CD1c-positive myeloid dendritic cell (primary cell): ENCODE results near the gene DIO3.
"Not testable (repeated sequence)": the region's sequence is repeated elsewhere in the genome, so short reads cannot be mapped to it uniquely, and the experiment has no call there.

ENCODE experiments used
- DNase-seq: peaks from one replicate; pipeline ENCODE4 v3.0.0-alpha.2; 2016; ENCODE audit errors: extremely low spot score

Gene DIO3

DNA sequence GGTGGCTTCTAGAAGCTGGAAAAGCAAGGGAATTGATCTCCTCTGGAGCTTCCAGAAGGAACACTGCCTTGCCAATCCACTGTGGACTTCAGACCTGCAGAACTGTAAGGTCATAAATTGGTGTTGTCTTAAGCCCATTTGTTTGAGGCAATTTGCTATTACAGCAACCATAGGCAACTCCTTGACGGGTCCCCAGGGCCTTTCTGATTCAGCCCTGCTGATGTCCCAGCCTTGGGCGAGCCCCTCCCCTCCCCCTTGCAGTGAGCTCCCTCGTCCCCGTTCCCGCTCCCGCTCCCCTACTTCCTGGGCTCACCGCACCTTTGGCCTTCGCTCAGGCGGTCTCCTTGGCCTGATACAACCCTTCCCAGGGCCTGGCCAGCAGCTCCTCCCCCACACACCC is 18.9 kb upstream of the DIO3 start:
- DNase-seq = no peak

GRCh38 chr14:101543814-101544213 is 17.5 kb upstream of the DIO3 start:
- DNase-seq = no peak

DNA sequence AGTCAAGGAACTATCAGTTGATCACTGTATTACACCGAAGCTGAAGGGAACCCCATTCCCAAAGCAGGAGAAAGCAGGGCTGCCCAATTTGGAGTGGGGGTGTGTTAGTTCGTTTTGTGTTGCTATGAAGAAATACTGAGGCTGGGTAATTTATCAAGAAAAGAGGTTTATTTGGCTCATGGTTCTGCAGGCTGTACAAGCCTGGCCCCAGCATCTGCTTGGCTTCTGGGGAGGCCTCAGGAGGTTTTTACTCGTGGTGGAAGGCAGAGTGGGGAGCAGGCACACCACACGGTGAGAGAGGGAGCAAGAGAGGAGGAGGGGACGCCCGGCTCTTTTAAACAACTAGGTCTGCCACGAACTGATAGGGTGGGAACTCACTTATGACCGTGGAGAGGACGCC is 16.7 kb upstream of the DIO3 start:
- DNase-seq = no peak

DNA sequence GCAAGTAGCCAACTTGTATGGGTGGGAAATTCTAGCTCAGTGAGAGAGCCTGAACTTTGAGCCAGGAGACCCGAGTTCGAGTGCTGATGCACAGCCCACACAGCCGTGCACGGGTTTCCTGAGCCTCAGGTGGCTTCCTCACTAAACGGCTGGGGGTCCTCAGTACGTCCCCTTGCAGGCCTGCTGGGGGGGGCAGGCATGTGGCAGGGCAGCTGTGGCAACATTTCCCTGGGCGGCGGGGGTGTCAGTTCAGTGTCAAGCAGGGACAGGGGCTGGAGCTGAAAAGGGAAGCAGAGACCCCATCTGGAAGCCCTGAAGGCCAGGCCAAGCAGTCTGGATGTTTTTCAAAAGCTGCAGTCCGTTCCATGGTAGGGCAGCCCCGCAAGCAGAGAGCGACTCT is 14.6 kb upstream of the DIO3 start:
- no peak for DNase-seq

DNA sequence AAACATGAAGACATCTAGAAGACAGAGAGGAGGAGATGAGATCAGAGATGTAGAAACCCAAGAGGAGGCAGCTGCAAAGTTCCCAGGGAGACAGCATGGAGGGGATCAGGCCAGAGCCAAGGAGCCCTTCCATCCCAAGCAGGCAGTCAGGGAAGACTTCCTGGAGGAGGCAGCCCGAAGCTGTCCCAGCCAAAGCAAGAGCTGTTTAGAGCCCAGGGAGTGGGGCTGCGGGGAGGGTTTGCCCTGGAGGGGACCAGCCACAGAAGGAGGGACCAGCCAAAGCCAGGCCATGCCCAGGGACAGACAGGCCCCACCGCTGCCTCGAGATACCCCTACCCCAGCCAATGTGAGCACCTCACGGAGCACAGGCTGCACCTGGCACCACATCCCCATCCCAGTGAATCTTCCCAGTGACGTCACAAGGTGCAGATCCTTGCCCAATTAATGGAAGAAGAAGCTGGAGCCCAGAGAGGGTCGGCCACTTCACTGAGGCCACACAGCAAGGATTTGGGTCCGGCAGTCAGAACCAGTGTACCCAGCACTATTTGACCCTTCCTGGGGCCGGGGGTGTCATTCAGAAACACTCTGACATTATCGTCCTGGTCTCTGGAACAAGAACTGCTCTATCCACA is 14.1 kb upstream of the DIO3 start:
- no peak for DNase-seq

DNA sequence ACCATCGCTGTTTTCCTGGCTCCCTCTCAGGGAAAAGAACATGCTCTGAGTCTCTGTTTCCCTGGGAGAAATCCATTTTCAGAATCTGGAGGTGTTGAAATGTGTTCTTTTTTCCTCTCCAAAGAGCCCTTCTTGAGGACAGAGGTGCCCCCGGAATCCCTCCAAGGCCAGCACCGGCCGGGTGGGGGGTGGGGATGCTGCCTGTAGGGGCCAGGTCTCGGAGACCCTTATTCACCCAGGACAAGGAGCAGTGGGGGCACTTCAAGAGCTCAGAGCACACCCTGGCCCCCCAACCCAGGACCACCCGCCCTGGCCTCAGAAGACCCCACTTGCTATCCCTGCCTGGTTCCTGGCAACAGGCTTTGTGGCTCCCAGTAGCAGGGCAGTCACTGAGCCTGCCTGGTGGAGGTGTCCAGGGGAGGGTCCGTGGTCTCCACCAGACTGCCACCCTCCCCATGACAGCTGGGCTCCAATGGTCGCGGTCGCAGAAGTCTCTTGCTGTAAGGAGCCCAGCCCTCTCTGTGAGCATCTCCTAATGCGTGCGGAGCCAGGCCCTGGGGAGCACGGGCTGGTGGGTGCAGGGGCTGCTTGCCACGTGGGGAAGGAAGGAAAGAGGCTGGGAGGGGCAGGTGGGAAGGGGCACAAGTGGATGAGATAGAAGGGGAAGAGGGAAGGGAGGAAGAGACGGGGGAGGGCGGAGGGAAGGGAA is 13.2 kb upstream of the DIO3 start:
- DNase-seq = no peak

DNA sequence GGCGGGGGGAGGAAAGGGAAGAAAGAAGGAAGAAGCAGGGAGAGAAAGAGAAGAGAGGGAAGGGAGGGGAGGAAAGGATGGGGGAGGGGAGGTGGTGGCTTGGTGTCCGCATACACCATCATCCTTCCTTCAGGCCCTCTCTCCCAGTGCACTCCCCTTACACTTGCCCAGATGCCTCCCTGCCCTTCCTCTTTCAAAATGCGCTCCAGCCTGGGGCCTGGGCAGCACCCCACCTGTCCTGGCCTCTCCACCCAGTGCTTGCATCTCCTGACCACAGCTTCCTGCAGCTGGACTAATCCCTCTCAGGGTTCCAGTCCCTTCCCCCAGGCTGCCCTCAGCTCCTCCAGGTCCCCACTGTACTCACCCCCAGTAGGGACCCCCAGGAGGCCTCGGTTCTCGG is 12.6 kb upstream of the DIO3 start:
- no peak for DNase-seq

DNA sequence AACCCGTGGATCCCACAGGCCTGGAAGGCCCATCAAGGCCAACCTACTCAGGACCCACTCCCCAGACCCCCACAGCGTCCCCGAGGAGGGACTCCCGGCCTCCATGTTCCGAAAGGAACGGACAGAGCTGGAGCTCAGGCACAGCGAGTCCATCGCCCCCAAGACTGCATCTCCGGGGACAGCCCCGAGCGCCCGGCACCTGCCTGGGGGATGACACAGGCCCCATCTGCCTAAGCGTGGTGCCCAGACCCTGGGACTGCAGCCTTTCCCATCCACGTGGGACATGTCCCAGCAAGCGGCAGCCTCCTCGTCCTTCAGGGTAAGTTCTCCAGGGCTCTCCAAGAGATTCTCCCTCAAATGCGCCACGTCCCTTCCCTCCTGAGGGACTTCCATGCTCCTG is 12.1 kb upstream of the DIO3 start:
- DNase-seq = no peak

DNA sequence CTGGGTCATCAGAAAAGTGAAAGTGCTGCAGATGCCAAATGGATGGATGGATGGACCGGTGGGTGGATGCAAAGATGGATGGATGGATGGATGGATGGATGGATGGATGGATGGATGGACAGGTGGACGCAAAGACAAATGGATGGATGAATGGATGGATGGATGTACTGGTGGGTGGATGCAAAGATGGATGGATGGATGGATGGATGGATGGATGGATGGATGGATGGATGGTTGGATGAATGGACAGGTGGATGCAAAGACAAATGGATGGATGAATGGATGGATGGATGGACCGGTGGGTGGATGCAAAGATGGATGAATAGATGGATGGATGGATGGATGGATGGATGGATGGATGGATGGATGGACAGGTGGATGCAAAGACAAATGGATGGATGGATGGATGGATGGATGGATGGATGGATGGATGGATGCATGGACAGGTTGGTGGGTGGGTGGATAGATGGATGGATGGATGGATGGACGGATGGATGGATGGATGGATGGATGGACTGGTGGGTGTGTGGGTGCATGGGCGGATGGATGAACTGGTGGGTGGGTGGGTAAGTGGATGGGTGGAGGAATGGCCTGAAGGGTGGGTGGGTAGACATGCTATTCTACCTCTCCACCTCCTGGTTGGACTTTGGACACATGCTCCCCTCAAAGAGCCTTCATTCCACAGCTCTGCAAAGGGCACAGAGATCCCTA is 10.9 kb upstream of the DIO3 start:
- not testable (repeated sequence) for DNase-seq

- no peak for DNase-seq
Observed at GRCh38 chr14:101551729-101552595, 9.3 kb upstream of the DIO3 start.

GRCh38 chr14:101552786-101553231 is 8.5 kb upstream of the DIO3 start:
- no peak for DNase-seq

DNA sequence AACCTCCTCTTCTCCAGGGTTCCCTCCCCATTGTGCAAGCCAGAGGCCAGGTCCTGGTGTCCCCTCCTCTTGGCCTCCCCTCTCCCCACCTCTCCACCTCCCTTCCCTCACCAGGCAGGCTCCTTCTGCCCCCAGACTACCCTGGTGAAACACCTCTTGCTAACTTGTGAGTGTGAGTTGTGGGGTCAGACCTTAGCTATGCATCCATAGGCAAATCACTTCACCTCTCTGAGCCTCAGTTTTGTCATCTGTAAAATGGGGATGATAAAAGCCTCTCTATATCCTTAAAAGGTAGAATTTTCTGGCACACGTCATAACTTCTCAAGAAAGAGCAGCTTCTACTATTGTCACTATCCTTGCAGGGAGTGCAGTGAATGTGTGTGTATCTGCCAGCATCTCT is 7.9 kb upstream of the DIO3 start:
- no peak for DNase-seq

DNA sequence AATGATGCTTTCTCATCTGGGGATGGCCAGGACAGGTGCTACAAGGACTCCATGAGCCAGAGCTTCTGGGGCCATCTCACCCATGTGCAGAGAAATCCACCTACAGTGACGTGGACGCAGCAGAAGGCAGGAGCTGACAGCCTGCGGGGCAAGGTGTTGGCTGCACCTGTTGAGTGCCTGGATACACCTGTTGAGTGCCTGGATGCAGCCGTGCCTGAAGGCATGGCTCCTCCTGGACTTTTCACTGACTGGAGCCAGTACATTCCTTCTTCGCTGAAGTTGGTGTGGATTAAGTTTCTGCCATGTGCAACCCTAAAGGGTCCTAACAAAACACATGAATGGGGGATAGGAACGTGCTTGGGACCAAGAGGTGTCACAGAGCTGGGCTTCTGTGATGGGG is 7.4 kb upstream of the DIO3 start:
- no peak for DNase-seq

DNA sequence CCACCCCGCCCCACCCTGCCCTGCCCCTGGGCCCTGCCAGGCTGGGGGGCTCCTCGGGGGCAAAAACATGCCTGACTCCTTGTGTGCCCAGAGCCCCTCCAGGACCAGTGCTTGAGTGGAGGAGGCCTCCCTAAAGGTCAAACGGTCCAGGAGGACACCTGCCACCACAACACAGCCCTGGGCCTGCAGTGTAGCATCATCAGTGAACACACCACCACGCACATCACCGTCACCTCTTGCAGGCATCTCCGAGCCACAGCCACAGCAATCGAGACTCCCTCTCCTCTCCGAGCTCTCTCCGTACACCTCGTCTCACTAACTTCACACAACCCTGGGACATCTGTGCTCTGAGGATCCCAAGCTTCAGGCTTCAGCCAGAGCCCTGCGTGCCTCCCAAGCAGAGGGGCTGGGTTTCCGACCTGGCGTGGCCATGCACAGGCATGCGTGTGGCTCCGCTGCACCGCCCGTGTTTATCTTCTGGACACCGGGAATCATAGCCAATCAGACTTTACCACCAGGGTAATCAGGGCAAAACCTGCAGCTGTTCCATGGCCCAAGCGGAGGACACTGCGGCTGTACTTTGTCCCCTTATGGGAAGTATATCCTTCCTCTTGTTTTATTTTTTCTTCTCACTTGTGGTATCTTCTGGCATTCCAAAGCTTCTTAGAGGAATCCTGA is 6.2 kb upstream of the DIO3 start:
- no peak for DNase-seq

DNA sequence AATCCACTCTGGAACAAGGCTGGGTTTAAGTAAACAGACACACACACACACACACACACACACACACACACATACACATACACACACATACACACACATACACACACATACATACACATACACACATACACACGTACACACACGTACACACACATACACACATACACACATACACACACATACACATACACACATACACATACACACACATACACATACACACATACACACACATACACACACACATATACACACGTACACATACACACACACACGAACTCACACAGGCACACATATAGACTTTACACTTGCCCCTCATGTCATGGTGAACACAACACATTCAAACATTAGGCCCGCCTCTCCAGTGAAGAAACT is 5.6 kb upstream of the DIO3 start:
- DNase-seq = not testable (repeated sequence)

GRCh38 chr14:101556131-101556530 is 5.2 kb upstream of the DIO3 start:
- no peak for DNase-seq

- DNase-seq = no peak
Observed at GRCh38 chr14:101556566-101557320, 4.6 kb upstream of the DIO3 start.

- DNase-seq = no peak
Observed at GRCh38 chr14:101557321-101557695, 4.0 kb upstream of the DIO3 start.

DNA sequence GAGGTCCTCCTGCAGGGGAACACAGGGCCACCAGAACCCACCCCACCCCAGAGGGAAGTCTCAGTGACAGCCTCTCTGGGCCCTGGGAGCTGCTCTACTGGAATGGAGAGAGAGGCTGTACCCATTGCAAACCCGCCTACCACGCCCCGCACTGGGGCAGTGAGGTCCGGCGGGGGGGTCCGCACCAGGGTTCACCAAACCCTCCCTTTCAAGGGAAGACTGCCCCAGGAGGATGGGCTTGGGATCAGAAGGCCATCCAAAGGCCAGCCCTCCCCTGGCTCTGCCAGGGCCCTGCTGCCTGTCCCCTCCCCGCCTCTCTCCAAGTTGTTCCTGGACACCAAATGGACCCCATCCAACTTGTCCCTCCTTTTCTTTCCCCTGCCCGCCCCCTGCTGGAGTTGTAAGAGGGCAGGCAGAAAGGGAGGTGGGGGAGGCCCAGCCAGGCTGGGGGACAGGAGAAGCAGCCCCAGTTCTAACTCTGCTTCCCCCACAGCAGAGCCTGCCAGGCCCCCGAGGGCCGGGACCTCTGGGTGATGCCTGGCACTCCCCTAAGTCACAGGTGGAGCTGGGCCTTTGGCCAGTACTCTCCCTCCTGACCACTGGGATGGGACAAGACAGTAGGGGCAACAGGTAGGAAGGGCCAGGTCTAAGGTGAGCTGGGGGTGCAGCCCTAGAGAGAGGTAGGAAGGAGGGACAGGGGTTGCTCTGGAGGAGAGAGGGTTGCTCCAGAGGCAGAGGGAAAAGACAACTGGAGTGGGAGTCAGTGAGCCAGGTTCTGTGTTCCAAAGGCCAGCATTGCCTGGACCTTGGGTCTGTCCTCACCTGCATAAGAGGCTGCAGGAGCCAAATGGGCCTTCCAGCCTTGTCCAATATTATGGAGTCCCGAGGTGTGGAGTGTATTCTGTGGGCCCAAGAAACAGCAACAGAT is 3.2 kb upstream of the DIO3 start:
- DNase-seq = no peak

DNA sequence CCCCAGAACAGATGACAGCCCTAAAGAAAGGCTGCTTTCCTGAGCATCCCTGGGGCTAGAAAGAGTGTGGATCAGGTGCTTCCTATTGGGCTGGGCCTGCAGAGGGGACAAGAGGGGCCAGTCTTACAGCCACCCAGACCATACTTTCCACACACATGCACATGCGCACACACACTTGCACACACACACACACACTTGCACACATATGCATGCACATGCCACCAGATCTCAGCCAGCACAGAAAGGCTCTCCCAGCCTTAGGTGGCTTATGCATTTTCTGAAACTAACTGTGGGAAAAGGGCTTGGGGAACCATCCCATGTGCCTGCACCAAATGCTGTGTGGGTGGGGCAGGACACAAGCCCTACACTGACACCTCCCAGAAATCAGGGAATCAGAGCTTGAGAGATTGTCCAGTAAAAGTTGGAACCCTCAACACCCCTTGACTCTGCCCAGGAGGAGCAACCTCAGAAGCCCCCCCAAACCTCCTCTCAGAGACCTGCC is 2.5 kb upstream of the DIO3 start:
- no peak for DNase-seq
